Suppressor macrophage treated with lipopolysaccharide for 1 hour (primary cell): Measurements from ENCODE around the gene APOBEC3G.
"Not testable (repeated sequence)": the region's sequence is repeated elsewhere in the genome, so short reads cannot be mapped to it uniquely, and the experiment has no call there.

Experiments
- DNase-seq, 3 donors: peaks; one replicate each; pipeline ENCODE4 v3.0.0-alpha.2; 2020 to 2022

APOBEC3G gene

GRCh38 chr22:39077026-39077840 lies at the start of gene APOBEC3G:
Gene APOBEC3G (plus strand): TSS chr22:39077275. CDS start chr22:39077362, 87 bp downstream.
- peak; percentile 79 to 86 (median 85) for DNase-seq

- DNase-seq = no peak
Measured at GRCh38 chr22:39027717-39028116, 49.4 kb upstream of the APOBEC3G start.

GRCh38 chr22:39028281-39028680 lies 48.8 kb upstream of the APOBEC3G start:
- DNase-seq = no peak

- DNase-seq = no peak
Measured at GRCh38 chr22:39029227-39029626, 47.8 kb upstream of the APOBEC3G start.

- no peak for DNase-seq
Measured at GRCh38 chr22:39030705-39031104, 46.4 kb upstream of the APOBEC3G start.

GRCh38 chr22:39031434-39032295 lies 45.4 kb upstream of the APOBEC3G start:
- not testable (repeated sequence) for DNase-seq

GRCh38 chr22:39037071-39037470 lies 40.0 kb upstream of the APOBEC3G start:
- DNase-seq = not testable (repeated sequence)

GRCh38 chr22:39039306-39040126 lies 37.6 kb upstream of the APOBEC3G start:
- DNase-seq = no peak

GRCh38 chr22:39040155-39040537 lies 36.9 kb upstream of the APOBEC3G start:
- peak in 1 of 3 donors; percentile 7 for DNase-seq

GRCh38 chr22:39040538-39041296 lies 36.4 kb upstream of the APOBEC3G start, which contains the start of gene APOBEC3F:
Gene APOBEC3F (plus strand): TSS chr22:39040864. CDS start chr22:39040961, 97 bp downstream.
- DNase-seq = peak; percentile 39 to 65 (median 62)

GRCh38 chr22:39041908-39042307 lies 35.2 kb upstream of the APOBEC3G start:
- DNase-seq = no peak

GRCh38 chr22:39043063-39043462 lies 34.0 kb upstream of the APOBEC3G start:
- DNase-seq = not testable (repeated sequence)

- not testable (repeated sequence) for DNase-seq
Measured at GRCh38 chr22:39045136-39045535, 31.9 kb upstream of the APOBEC3G start.

- not testable (repeated sequence) for DNase-seq
Measured at GRCh38 chr22:39049486-39049885, 27.6 kb upstream of the APOBEC3G start.

GRCh38 chr22:39051844-39052495 lies 25.1 kb upstream of the APOBEC3G start:
- not testable (repeated sequence) for DNase-seq

GRCh38 chr22:39055658-39056057 lies 21.4 kb upstream of the APOBEC3G start:
- DNase-seq = no peak

GRCh38 chr22:39061290-39061689 lies 15.8 kb upstream of the APOBEC3G start:
- DNase-seq = not testable (repeated sequence)

- not testable (repeated sequence) for DNase-seq
Measured at GRCh38 chr22:39061951-39062350, 15.1 kb upstream of the APOBEC3G start.

- not testable (repeated sequence) for DNase-seq
Measured at GRCh38 chr22:39063904-39064303, 13.2 kb upstream of the APOBEC3G start.

- DNase-seq = not testable (repeated sequence)
Measured at GRCh38 chr22:39066442-39067276, 10.4 kb upstream of the APOBEC3G start.
